PC-3 (cell line): Measurements from ENCODE around the gene TRIM71. TPM values are rescaled to one million over a fixed set of nuclear protein-coding genes. Genes with fewer than 3 reads are reported as not detected.

Source experiments
- ATAC-seq: fragments of 200-7000 bp; cut with Tn5 transposase; 2 replicates; pipeline ENCODE4 v1.9.1; 2020; ENCODE audit warnings: mild to moderate bottlenecking, moderate library complexity
- BruUV-seq: library from RNA; stranded (reverse); fragments of 400-500 nt; replicated peaks from 2 replicates; lab custom pipeline; 2021; lab: Mats Ljungman, UMichigan
- CTCF ChIA-PET: fragments of 300-600 bp; sonication (Branson Sonifier 250); formaldehyde crosslinking; loops from one replicate; lab custom pipeline; 2022; ENCODE audit warnings: antibody characterized with exemption; lab: Charles Lee
- POLR2A ChIA-PET: fragments of 300-600 bp; sonication (Branson Sonifier 250); formaldehyde crosslinking; loops from one replicate; lab custom pipeline; 2022; ENCODE audit warnings: antibody characterized with exemption; ENCODE audit not compliant: unreplicated experiment; lab: Charles Lee
- DNase-seq: peaks from one replicate; pipeline ENCODE4 v3.0.0-alpha.2; 2015
- H2AFZ ChIP-seq: fragments of 300-600 bp; sonication (generic); 2 replicates; pipeline ENCODE4 v1.6.0; 2016; ENCODE audit warnings: antibody characterized with exemption, low read length
- H3F3A ChIP-seq: fragments of 300-600 bp; sonication (generic); one replicate; pipeline ENCODE4 v1.6.0; 2017; ENCODE audit warnings: antibody characterized with exemption, low read length, control low read depth, mild to moderate bottlenecking; ENCODE audit not compliant: unreplicated experiment
- H3K27ac ChIP-seq: fragments of 300-600 bp; sonication (generic); 2 replicates; pipeline ENCODE4 v1.5.1; 2016; ENCODE audit warnings: mild to moderate bottlenecking, low read length
- H3K27me3 ChIP-seq: fragments of 300-600 bp; sonication (generic); 2 replicates; pipeline ENCODE4 v1.6.1; 2016; ENCODE audit warnings: low read length, mixed read lengths
- H3K36me3 ChIP-seq: fragments of 300-600 bp; sonication (generic); 2 replicates; pipeline ENCODE4 v1.6.1; 2016; ENCODE audit warnings: low read depth, mixed run types, low read length, mixed read lengths
- H3K4me1 ChIP-seq: fragments of 300-600 bp; sonication (generic); 2 replicates; pipeline ENCODE4 v1.5.1; 2016; ENCODE audit warnings: low read length; ENCODE audit not compliant: insufficient read depth
- H3K4me2 ChIP-seq: fragments of 300-600 bp; sonication (generic); 2 replicates; pipeline ENCODE4 v1.6.0; 2016; ENCODE audit warnings: low read length
- H3K4me3 ChIP-seq: fragments of 300-600 bp; sonication (generic); 2 replicates; pipeline ENCODE4 v1.5.1; 2016; ENCODE audit warnings: mild to moderate bottlenecking, low read length, mixed read lengths
- H3K79me2 ChIP-seq: fragments of 300-600 bp; sonication (generic); 2 replicates; pipeline ENCODE4 v1.6.1; 2017; ENCODE audit warnings: low read length, mixed read lengths
- H3K9ac ChIP-seq: fragments of 300-600 bp; sonication (generic); 2 replicates; pipeline ENCODE4 v1.6.0; 2016; ENCODE audit warnings: mild to moderate bottlenecking, low read length
- H3K9me2 ChIP-seq: fragments of 300-600 bp; sonication (generic); replicated peaks from 2 replicates; pipeline ENCODE4 v1.6.1; 2016; ENCODE audit warnings: mixed run types, low read length, mixed read lengths
- H3K9me3 ChIP-seq: fragments of 300-600 bp; sonication (generic); 2 replicates; pipeline ENCODE4 v1.6.1; 2016; ENCODE audit warnings: low read length, mixed read lengths
- H4K20me1 ChIP-seq: fragments of 300-600 bp; sonication (generic); 2 replicates; pipeline ENCODE4 v1.6.1; 2016; ENCODE audit warnings: low read length, mixed read lengths
- EZH2 ChIP-seq: fragments of 300-600 bp; sonication (generic); IDR thresholded peaks from one replicate; pipeline ENCODE4 v1.6.1; 2017; ENCODE audit warnings: antibody characterized with exemption, mild to moderate bottlenecking, low read length; ENCODE audit not compliant: unreplicated experiment
- EZH2phosphoT487 ChIP-seq: fragments of 300-600 bp; sonication (generic); IDR thresholded peaks from 2 replicates; pipeline ENCODE4 v1.6.1; 2018; ENCODE audit warnings: mild to moderate bottlenecking, antibody characterized with exemption, low read length, borderline replicate concordance
- intact Hi-C: fragments of 100-400 bp; cut with micrococcal nuclease; formaldehyde crosslinking; loops from 2 replicates; pipeline ENCODE4 v1.9.0; 2023
- total RNA-seq: library from RNA; depleted of rRNA; stranded (reverse); fragments of >200 nt; gene quantifications from 2 replicates; pipeline ENCODE4 v1.2.3, GENCODE V29; 2014
- TF ChIP-seq, protein P1 (sequence below): fragments of 300-600 bp; sonication (generic); conservative IDR thresholded peaks from 2 replicates; pipeline ENCODE4 v1.5.1; 2017; ENCODE audit warnings: antibody characterized with exemption, low read depth, mild to moderate bottlenecking, low read length

Gene TRIM71
- total RNA-seq, 1 experiment from 2014 or later: 0.11 TPM

DNA sequence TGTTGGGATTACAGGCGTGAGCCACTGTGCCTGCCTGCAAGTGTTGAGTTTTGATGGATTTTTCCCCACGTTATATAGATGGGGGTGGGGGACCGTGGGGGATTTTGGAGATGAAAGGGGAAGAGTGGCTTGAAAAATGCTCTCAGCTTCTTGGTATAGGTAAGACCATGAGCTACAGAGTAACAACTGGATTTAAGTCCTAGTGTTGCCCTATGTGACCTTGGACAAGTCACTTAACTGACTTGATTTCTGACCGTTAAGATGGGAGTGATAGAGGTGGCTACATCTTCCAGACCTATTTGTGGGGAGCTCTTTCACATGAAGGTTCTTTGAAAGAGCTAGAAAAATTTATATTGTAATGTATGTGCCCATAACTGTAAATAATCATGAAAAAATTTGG, 13.3 kb downstream of the TRIM71 start:
- Histone ChIP-seq H3F3A (no peaks in the 10 kb centered on the region), H3K4me2 (no peak overlapping the region), H3K9me3 (no peaks in the 10 kb centered on the region), H3K79me2 (no peaks in the 10 kb centered on the region), H2AFZ (no peak overlapping the region), H3K4me1 (no peaks in the 10 kb centered on the region), H3K27ac (no peak overlapping the region), H4K20me1 (no peaks in the 10 kb centered on the region), H3K9ac (no peak overlapping the region), H3K36me3 (no peaks in the 10 kb centered on the region), H3K9me2 (no peaks in the 10 kb centered on the region), H3K27me3 (no peaks in the 10 kb centered on the region), H3K4me3 (no peak overlapping the region)
- no peak for DNase-seq
- no peak for ATAC-seq
- intact Hi-C loops: no loop called here
- TF ChIP-seq, protein P1, sequence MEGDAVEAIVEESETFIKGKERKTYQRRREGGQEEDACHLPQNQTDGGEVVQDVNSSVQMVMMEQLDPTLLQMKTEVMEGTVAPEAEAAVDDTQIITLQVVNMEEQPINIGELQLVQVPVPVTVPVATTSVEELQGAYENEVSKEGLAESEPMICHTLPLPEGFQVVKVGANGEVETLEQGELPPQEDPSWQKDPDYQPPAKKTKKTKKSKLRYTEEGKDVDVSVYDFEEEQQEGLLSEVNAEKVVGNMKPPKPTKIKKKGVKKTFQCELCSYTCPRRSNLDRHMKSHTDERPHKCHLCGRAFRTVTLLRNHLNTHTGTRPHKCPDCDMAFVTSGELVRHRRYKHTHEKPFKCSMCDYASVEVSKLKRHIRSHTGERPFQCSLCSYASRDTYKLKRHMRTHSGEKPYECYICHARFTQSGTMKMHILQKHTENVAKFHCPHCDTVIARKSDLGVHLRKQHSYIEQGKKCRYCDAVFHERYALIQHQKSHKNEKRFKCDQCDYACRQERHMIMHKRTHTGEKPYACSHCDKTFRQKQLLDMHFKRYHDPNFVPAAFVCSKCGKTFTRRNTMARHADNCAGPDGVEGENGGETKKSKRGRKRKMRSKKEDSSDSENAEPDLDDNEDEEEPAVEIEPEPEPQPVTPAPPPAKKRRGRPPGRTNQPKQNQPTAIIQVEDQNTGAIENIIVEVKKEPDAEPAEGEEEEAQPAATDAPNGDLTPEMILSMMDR: no peak
- TF ChIP-seq EZH2 (no peak), EZH2phosphoT487 (no peak)
- ChIA-PET CTCF (no interaction called here), POLR2A (no interaction called here)
- no TSS peak for BruUV-seq

GRCh38 chr3:32831791-32832190, 14.0 kb downstream of the TRIM71 start:
- H3K36me3 ChIP-seq: no peaks in the 10 kb centered on the region
- H3K9me2 ChIP-seq: no peaks in the 10 kb centered on the region
- no peak overlapping the region for H3K27ac ChIP-seq
- H3K27me3 ChIP-seq: no peaks in the 10 kb centered on the region
- ATAC-seq: no peak
- ChIA-PET POLR2A (no interaction called here), CTCF (no interaction called here)
- no peak for DNase-seq
- intact Hi-C loops: no loop called here
- no peak for TF ChIP-seq EZH2
- TF ChIP-seq EZH2phosphoT487: no peak
- TF ChIP-seq, protein P1: no peak
- H3K79me2 ChIP-seq: no peaks in the 10 kb centered on the region
- H3K4me2 ChIP-seq: no peak overlapping the region
- H3K4me1 ChIP-seq: no peaks in the 10 kb centered on the region
- no peaks in the 10 kb centered on the region for H4K20me1 ChIP-seq
- no peak overlapping the region for H2AFZ ChIP-seq
- no peaks in the 10 kb centered on the region for H3K9me3 ChIP-seq
- no peak overlapping the region for H3K9ac ChIP-seq
- no peak overlapping the region for H3K4me3 ChIP-seq
- H3F3A ChIP-seq: no peaks in the 10 kb centered on the region
- BruUV-seq: no TSS peak

- no peaks in the 10 kb centered on the region for H3K9me3 ChIP-seq
- no peak overlapping the region for H3K27ac ChIP-seq
- intact Hi-C loops: no loop called here
- H3K27me3 ChIP-seq: no peaks in the 10 kb centered on the region
- H3K9ac ChIP-seq: no peak overlapping the region
- ChIA-PET CTCF (no interaction called here), POLR2A (no interaction called here)
- no peak overlapping the region for H3K4me2 ChIP-seq
- no peak overlapping the region for H2AFZ ChIP-seq
- H3K9me2 ChIP-seq: no peaks in the 10 kb centered on the region
- no peak for DNase-seq
- H3K4me1 ChIP-seq: no peaks in the 10 kb centered on the region
- BruUV-seq: no TSS peak
- ATAC-seq: no peak
- H3F3A ChIP-seq: no peaks in the 10 kb centered on the region
- TF ChIP-seq, protein P1: no peak
- no peak for TF ChIP-seq EZH2phosphoT487
- TF ChIP-seq EZH2: no peak
- no peaks in the 10 kb centered on the region for H3K36me3 ChIP-seq
- no peak overlapping the region for H3K4me3 ChIP-seq
- no peaks in the 10 kb centered on the region for H4K20me1 ChIP-seq
- no peaks in the 10 kb centered on the region for H3K79me2 ChIP-seq
Measured at GRCh38 chr3:32832193-32832592, 14.4 kb downstream of the TRIM71 start.
